ENCODE measurements around the gene RAB31.

RAB31 gene

DNA sequence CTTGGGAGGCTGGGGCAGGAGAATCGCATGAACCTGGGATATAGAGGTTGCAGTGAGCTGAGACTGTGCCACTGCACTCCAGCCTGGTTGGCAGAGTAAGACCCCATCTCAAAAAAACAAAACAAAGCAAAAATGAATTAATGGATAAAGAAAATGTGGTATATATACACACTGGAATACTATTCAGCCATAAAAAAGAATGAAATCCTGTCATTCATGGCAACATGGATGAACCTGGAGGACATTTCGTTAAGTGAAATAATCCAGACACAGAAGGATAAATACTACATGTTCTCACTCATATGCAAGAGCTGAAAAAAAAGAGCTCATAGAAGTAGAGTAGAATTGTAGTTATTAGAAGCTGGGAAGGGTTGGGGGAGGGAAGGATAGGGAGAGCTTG, 80.8 kb downstream of the RAB31 start:
- TF ChIP-seq ZNF701 (tag by site-specific recombination; IDR thresholded peaks at IDR 0.05), result no peak
- TF ChIP-seq ZNF146 (tag by site-specific recombination; IDR thresholded peaks at IDR 0.05), result peak; percentile 38; the same call in 1 of the 2 replicates
- TF ChIP-seq ZNF473 (tag by site-specific recombination; IDR thresholded peaks at IDR 0.05), result no peak
- TF ChIP-seq ZNF155 (tag by site-specific recombination; IDR thresholded peaks at IDR 0.05), result no peak
- Histone ChIP-seq H3K36me3 (ENCODE audit: control insufficient read depth in 2 of 2, insufficient read depth in 1 of 2, low read length in 2 of 2) (peaks cover 3 to 7% of the 10 kb centered on the region in 2 experiments; a peak in 2 of 3 replicates), H3K27ac (ENCODE audit: extremely low read depth, low read depth, low read length) (no peak overlapping the region), H3K9me3 (ENCODE audit: control insufficient read depth, insufficient read depth, low read depth, low read length) (no peaks in the 10 kb centered on the region), H3K4me3 (ENCODE audit: low read depth, low read length) (no peak overlapping the region), H3K4me1 (ENCODE audit: control insufficient read depth, insufficient read depth, low read length) (no peaks in the 10 kb centered on the region)
- POLR2A ChIA-PET, result no interaction called here
- CTCF ChIA-PET, result no interaction called here

DNA sequence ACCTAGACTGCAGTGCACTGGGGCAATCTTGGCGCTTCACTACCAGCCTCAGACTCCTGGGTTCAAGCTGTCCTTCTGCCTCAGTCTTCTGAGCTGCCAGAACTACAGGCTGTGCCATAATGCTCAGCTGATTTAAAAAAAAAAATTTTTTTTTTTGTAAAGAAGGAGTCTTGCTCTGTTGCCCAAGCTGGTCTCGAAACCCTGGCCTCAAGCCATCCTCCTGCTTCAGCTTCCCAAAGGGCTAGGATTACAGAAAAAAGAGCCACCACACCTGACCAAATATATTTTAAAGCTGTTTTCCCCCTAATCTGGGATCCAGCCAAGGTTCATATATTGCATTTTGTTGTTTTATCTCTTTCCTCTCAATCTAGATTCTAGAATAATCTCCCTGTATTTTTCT, 82.2 kb downstream of the RAB31 start:
- ChIA-PET CTCF (interaction anchor here (0.6 kb wide), 3 partner anchors 19 to 443 kb away, joined by 3 read pairs; no protein-coding TSS in a partner anchor), POLR2A (no interaction called here)
- H3K36me3 ChIP-seq (ENCODE audit: control insufficient read depth in 2 of 2, insufficient read depth in 1 of 2, low read length in 2 of 2), result peaks cover 3 to 7% of the 10 kb centered on the region in 2 experiments; a peak in 2 of 3 replicates

DNA sequence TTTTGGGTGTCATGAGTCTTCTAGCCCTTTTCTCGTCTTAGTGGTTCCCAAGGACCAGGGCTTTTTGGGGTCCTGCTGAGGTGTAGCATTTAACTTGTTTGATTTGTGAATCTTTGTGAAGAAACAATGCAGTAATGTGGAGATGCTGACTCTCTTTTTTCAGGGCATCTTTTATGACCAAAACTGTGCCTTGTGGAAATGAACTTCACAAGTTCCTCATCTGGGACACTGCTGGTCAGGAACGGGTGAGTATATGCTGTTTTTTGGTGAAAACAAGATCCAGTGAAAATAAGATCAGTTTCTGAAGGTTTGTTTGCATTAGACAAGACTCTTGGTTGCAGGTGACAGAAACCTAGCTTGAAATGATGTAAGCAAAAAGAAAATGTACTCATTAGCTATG, 83.9 kb downstream of the RAB31 start:
- Histone ChIP-seq H3K9me3 (ENCODE audit: control insufficient read depth, insufficient read depth, low read depth, low read length) (no peaks in the 10 kb centered on the region), H3K36me3 (ENCODE audit: control insufficient read depth in 2 of 2, insufficient read depth in 1 of 2, low read length in 2 of 2) (peaks cover 3 to 7% of the 10 kb centered on the region in 2 experiments; a peak in 2 of 3 replicates), H3K4me1 (ENCODE audit: control insufficient read depth, insufficient read depth, low read length) (no peaks in the 10 kb centered on the region), H3K4me3 (ENCODE audit: low read depth, low read length) (no peak overlapping the region), H3K27ac (ENCODE audit: extremely low read depth, low read depth, low read length) (no peak overlapping the region)
- POLR2A ChIA-PET, result no interaction called here
- CTCF ChIA-PET, result interaction anchor here (0.6 to 0.7 kb wide), 2 partner anchors 18 to 84 kb away, joined by 3 to 4 read pairs; partner anchors contain the start of gene RAB31
- TF ChIP-seq, protein P1, sequence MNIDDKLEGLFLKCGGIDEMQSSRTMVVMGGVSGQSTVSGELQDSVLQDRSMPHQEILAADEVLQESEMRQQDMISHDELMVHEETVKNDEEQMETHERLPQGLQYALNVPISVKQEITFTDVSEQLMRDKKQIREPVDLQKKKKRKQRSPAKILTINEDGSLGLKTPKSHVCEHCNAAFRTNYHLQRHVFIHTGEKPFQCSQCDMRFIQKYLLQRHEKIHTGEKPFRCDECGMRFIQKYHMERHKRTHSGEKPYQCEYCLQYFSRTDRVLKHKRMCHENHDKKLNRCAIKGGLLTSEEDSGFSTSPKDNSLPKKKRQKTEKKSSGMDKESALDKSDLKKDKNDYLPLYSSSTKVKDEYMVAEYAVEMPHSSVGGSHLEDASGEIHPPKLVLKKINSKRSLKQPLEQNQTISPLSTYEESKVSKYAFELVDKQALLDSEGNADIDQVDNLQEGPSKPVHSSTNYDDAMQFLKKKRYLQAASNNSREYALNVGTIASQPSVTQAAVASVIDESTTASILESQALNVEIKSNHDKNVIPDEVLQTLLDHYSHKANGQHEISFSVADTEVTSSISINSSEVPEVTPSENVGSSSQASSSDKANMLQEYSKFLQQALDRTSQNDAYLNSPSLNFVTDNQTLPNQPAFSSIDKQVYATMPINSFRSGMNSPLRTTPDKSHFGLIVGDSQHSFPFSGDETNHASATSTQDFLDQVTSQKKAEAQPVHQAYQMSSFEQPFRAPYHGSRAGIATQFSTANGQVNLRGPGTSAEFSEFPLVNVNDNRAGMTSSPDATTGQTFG (tag by site-specific recombination; IDR thresholded peaks at IDR 0.05; ENCODE audit: borderline replicate concordance), result no peak
- TF ChIP-seq ZNF596 (tag by site-specific recombination; IDR thresholded peaks at IDR 0.05) (no peak), FEZF1 (tag by site-specific recombination; IDR thresholded peaks at IDR 0.05) (no peak), ZNF626 (tag by site-specific recombination; IDR thresholded peaks at IDR 0.05) (no peak), IKZF3 (tag by site-specific recombination; IDR thresholded peaks at IDR 0.05) (no peak), ZNF174 (tag by site-specific recombination; IDR thresholded peaks at IDR 0.05) (no peak), REPIN1 (tag by site-specific recombination; IDR thresholded peaks at IDR 0.05; ENCODE audit: low read depth) (no peak), ZNF549 (tag by site-specific recombination; IDR thresholded peaks at IDR 0.05) (no peak)
- TF ChIP-seq, protein P2, sequence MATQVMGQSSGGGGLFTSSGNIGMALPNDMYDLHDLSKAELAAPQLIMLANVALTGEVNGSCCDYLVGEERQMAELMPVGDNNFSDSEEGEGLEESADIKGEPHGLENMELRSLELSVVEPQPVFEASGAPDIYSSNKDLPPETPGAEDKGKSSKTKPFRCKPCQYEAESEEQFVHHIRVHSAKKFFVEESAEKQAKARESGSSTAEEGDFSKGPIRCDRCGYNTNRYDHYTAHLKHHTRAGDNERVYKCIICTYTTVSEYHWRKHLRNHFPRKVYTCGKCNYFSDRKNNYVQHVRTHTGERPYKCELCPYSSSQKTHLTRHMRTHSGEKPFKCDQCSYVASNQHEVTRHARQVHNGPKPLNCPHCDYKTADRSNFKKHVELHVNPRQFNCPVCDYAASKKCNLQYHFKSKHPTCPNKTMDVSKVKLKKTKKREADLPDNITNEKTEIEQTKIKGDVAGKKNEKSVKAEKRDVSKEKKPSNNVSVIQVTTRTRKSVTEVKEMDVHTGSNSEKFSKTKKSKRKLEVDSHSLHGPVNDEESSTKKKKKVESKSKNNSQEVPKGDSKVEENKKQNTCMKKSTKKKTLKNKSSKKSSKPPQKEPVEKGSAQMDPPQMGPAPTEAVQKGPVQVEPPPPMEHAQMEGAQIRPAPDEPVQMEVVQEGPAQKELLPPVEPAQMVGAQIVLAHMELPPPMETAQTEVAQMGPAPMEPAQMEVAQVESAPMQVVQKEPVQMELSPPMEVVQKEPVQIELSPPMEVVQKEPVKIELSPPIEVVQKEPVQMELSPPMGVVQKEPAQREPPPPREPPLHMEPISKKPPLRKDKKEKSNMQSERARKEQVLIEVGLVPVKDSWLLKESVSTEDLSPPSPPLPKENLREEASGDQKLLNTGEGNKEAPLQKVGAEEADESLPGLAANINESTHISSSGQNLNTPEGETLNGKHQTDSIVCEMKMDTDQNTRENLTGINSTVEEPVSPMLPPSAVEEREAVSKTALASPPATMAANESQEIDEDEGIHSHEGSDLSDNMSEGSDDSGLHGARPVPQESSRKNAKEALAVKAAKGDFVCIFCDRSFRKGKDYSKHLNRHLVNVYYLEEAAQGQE (tag by site-specific recombination; IDR thresholded peaks at IDR 0.05), result no peak

More for the DNA sequence above, 82.2 kb downstream of the RAB31 start:
- Histone ChIP-seq H3K27ac (ENCODE audit: extremely low read depth, low read depth, low read length) (no peak overlapping the region), H3K4me1 (ENCODE audit: control insufficient read depth, insufficient read depth, low read length) (no peaks in the 10 kb centered on the region), H3K9me3 (ENCODE audit: control insufficient read depth, insufficient read depth, low read depth, low read length) (no peaks in the 10 kb centered on the region), H3K4me3 (ENCODE audit: low read depth, low read length) (no peak overlapping the region)
- TF ChIP-seq ZNF10 (tag by site-specific recombination; IDR thresholded peaks at IDR 0.05) (no peak), GLI4 (tag by site-specific recombination; IDR thresholded peaks at IDR 0.05) (no peak), ZBTB20 (tag by site-specific recombination; IDR thresholded peaks at IDR 0.05) (no peak), ZNF658 (tag by site-specific recombination; IDR thresholded peaks at IDR 0.05) (no peak), KLF7 (tag by site-specific recombination; IDR thresholded peaks at IDR 0.05; ENCODE audit: borderline replicate concordance) (no peak), ZSCAN30 (tag by site-specific recombination; IDR thresholded peaks at IDR 0.05) (no peak), MEIS1 (CRISPR knock-in tag; IDR thresholded peaks at IDR 0.05; ENCODE audit: borderline replicate concordance) (no peak), KLF8 (tag by site-specific recombination; IDR thresholded peaks at IDR 0.05) (no peak), SETDB1 (IDR thresholded peaks at IDR 0.05; ENCODE audit: insufficient read length, low read length) (no peak), ZNF76 (tag by site-specific recombination; IDR thresholded peaks at IDR 0.05; ENCODE audit: borderline replicate concordance, low read depth) (no peak), REPIN1 (tag by site-specific recombination; IDR thresholded peaks at IDR 0.05; ENCODE audit: low read depth) (no peak), SCRT2 (tag by site-specific recombination; IDR thresholded peaks at IDR 0.05) (no peak), ZNF548 (tag by site-specific recombination; IDR thresholded peaks at IDR 0.05) (no peak)
- TF ChIP-seq, protein P3, sequence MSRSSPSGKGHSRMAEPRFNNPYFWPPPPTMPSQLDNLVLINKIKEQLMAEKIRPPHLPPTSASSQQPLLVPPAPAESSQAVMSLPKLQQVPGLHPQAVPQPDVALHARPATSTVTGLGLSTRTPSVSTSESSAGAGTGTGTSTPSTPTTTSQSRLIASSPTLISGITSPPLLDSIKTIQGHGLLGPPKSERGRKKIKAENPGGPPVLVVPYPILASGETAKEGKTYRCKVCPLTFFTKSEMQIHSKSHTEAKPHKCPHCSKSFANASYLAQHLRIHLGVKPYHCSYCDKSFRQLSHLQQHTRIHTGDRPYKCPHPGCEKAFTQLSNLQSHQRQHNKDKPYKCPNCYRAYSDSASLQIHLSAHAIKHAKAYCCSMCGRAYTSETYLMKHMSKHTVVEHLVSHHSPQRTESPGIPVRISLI (tag by site-specific recombination; IDR thresholded peaks at IDR 0.05), result no peak
- TF ChIP-seq, protein P4, sequence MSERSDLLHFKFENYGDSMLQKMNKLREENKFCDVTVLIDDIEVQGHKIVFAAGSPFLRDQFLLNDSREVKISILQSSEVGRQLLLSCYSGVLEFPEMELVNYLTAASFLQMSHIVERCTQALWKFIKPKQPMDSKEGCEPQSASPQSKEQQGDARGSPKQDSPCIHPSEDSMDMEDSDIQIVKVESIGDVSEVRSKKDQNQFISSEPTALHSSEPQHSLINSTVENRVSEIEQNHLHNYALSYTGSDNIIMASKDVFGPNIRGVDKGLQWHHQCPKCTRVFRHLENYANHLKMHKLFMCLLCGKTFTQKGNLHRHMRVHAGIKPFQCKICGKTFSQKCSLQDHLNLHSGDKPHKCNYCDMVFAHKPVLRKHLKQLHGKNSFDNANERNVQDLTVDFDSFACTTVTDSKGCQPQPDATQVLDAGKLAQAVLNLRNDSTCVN (tag by site-specific recombination; optimal IDR thresholded peaks at IDR 0.05), result no peak
- TF ChIP-seq, protein P5, sequence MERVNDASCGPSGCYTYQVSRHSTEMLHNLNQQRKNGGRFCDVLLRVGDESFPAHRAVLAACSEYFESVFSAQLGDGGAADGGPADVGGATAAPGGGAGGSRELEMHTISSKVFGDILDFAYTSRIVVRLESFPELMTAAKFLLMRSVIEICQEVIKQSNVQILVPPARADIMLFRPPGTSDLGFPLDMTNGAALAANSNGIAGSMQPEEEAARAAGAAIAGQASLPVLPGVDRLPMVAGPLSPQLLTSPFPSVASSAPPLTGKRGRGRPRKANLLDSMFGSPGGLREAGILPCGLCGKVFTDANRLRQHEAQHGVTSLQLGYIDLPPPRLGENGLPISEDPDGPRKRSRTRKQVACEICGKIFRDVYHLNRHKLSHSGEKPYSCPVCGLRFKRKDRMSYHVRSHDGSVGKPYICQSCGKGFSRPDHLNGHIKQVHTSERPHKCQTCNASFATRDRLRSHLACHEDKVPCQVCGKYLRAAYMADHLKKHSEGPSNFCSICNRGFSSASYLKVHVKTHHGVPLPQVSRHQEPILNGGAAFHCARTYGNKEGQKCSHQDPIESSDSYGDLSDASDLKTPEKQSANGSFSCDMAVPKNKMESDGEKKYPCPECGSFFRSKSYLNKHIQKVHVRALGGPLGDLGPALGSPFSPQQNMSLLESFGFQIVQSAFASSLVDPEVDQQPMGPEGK (tag by site-specific recombination; IDR thresholded peaks at IDR 0.05), result no peak
